ENCODE results near the gene KRTAP5-2. TPM values are rescaled to one million over a fixed set of nuclear protein-coding genes. Genes with fewer than 3 reads are reported as not detected.
"Not testable (repeated sequence)": the region's sequence is repeated elsewhere in the genome, so short reads cannot be mapped to it uniquely, and the experiment has no call there.

Gene KRTAP5-2
- total RNA-seq, 1 experiment from 2014 or later, result not detected

GRCh38 chr11:1618231-1618630, 20.1 kb upstream of the KRTAP5-2 start:
- peaks cover 89% of the 10 kb centered on the region for H3K27me3 Mint-ChIP-seq (ENCODE audit: unreplicated experiment)
- H3K27ac Mint-ChIP-seq (ENCODE audit: unreplicated experiment), result no peak overlapping the region
- CTCF ChIA-PET, result no interaction called here
- no peaks in the 10 kb centered on the region for H3K9me3 Mint-ChIP-seq (ENCODE audit: low read depth, unreplicated experiment)
- H3K4me1 Mint-ChIP-seq (ENCODE audit: low read depth, unreplicated experiment), result no peaks in the 10 kb centered on the region
- no peak for TF ChIP-seq CTCF (IDR thresholded peaks at IDR 0.05; ENCODE audit: unreplicated experiment)
- DNase-seq, result no peak
- intact Hi-C loops (cut with micrococcal nuclease; ENCODE audit: unreplicated experiment), result no loop called here
- no peak overlapping the region for H3K4me3 Mint-ChIP-seq (ENCODE audit: low read depth, unreplicated experiment)
- BruUV-seq (replicated peaks), result no TSS peak
- H3K36me3 Mint-ChIP-seq (ENCODE audit: insufficient read depth, unreplicated experiment), result no peaks in the 10 kb centered on the region

- intact Hi-C loops (cut with micrococcal nuclease; ENCODE audit: unreplicated experiment), result no loop called here
- no TSS peak for BruUV-seq (replicated peaks)
- Mint-ChIP-seq H3K9me3 (ENCODE audit: low read depth, unreplicated experiment) (no peaks in the 10 kb centered on the region), H3K27ac (ENCODE audit: unreplicated experiment) (no peak within 1 kb of the TSS), H3K36me3 (ENCODE audit: insufficient read depth, unreplicated experiment) (no peaks in the 10 kb centered on the region), H3K4me3 (ENCODE audit: low read depth, unreplicated experiment) (no peak within 1 kb of the TSS), H3K27me3 (ENCODE audit: unreplicated experiment) (peaks cover 88% of the 10 kb centered on the region), H3K4me1 (ENCODE audit: low read depth, unreplicated experiment) (no peaks in the 10 kb centered on the region)
- no peak for TF ChIP-seq CTCF (IDR thresholded peaks at IDR 0.05; ENCODE audit: unreplicated experiment)
- no peak for DNase-seq
- CTCF ChIA-PET, result no interaction called here
Observed at GRCh38 chr11:1608363-1608762, 10.3 kb upstream of the KRTAP5-2 start, which contains the start of gene KRTAP5-3. Gene KRTAP5-3 (minus strand): TSS chr11:1608463. CDS start chr11:1608385, 78 bp downstream.

GRCh38 chr11:1607901-1608300, 9.8 kb upstream of the KRTAP5-2 start:
- H3K4me1 Mint-ChIP-seq (ENCODE audit: low read depth, unreplicated experiment); BruUV-seq (replicated peaks); H3K36me3 Mint-ChIP-seq (ENCODE audit: insufficient read depth, unreplicated experiment); H3K27ac Mint-ChIP-seq (ENCODE audit: unreplicated experiment); H3K9me3 Mint-ChIP-seq (ENCODE audit: low read depth, unreplicated experiment); CTCF ChIA-PET; DNase-seq; intact Hi-C loops (cut with micrococcal nuclease; ENCODE audit: unreplicated experiment); H3K4me3 Mint-ChIP-seq (ENCODE audit: low read depth, unreplicated experiment): not testable (repeated sequence)
- peaks cover 88% of the 10 kb centered on the region for H3K27me3 Mint-ChIP-seq (ENCODE audit: unreplicated experiment)

GRCh38 chr11:1607156-1607845, 9.2 kb upstream of the KRTAP5-2 start:
- H3K4me3 Mint-ChIP-seq (ENCODE audit: low read depth, unreplicated experiment); H3K36me3 Mint-ChIP-seq (ENCODE audit: insufficient read depth, unreplicated experiment); H3K9me3 Mint-ChIP-seq (ENCODE audit: low read depth, unreplicated experiment); H3K4me1 Mint-ChIP-seq (ENCODE audit: low read depth, unreplicated experiment); BruUV-seq (replicated peaks); H3K27ac Mint-ChIP-seq (ENCODE audit: unreplicated experiment); CTCF ChIA-PET; DNase-seq; intact Hi-C loops (cut with micrococcal nuclease; ENCODE audit: unreplicated experiment): not testable (repeated sequence)
- peaks cover 88% of the 10 kb centered on the region for H3K27me3 Mint-ChIP-seq (ENCODE audit: unreplicated experiment)

GRCh38 chr11:1605923-1606322, 7.8 kb upstream of the KRTAP5-2 start:
- BruUV-seq (replicated peaks); intact Hi-C loops (cut with micrococcal nuclease; ENCODE audit: unreplicated experiment); H3K27ac Mint-ChIP-seq (ENCODE audit: unreplicated experiment); DNase-seq; H3K9me3 Mint-ChIP-seq (ENCODE audit: low read depth, unreplicated experiment); H3K36me3 Mint-ChIP-seq (ENCODE audit: insufficient read depth, unreplicated experiment); H3K4me1 Mint-ChIP-seq (ENCODE audit: low read depth, unreplicated experiment); H3K4me3 Mint-ChIP-seq (ENCODE audit: low read depth, unreplicated experiment): not testable (repeated sequence)
- peaks cover 88% of the 10 kb centered on the region for H3K27me3 Mint-ChIP-seq (ENCODE audit: unreplicated experiment)
- CTCF ChIA-PET, result interaction anchor here (1.0 to 1.1 kb wide), 2 partner anchors 11 to 26 kb away, joined by 3 read pairs; no protein-coding TSS in a partner anchor

GRCh38 chr11:1604711-1605110, 6.6 kb upstream of the KRTAP5-2 start:
- Mint-ChIP-seq H3K27ac (ENCODE audit: unreplicated experiment) (no peak overlapping the region), H3K4me1 (ENCODE audit: low read depth, unreplicated experiment) (no peaks in the 10 kb centered on the region), H3K27me3 (ENCODE audit: unreplicated experiment) (peaks cover 88% of the 10 kb centered on the region), H3K9me3 (ENCODE audit: low read depth, unreplicated experiment) (no peaks in the 10 kb centered on the region), H3K4me3 (ENCODE audit: low read depth, unreplicated experiment) (no peak overlapping the region), H3K36me3 (ENCODE audit: insufficient read depth, unreplicated experiment) (no peaks in the 10 kb centered on the region)
- intact Hi-C loops (cut with micrococcal nuclease; ENCODE audit: unreplicated experiment), result no loop called here
- no TSS peak for BruUV-seq (replicated peaks)
- CTCF ChIA-PET, result interaction anchor here (1.1 kb wide), 1 partner anchor 28 kb away, joined by 3 read pairs; no protein-coding TSS in a partner anchor
- no peak for DNase-seq
- no peak for TF ChIP-seq CTCF (IDR thresholded peaks at IDR 0.05; ENCODE audit: unreplicated experiment)

All from Calu3 (cell line).